ENCODE results near the gene CPED1.

- TF ChIP-seq, protein P1, sequence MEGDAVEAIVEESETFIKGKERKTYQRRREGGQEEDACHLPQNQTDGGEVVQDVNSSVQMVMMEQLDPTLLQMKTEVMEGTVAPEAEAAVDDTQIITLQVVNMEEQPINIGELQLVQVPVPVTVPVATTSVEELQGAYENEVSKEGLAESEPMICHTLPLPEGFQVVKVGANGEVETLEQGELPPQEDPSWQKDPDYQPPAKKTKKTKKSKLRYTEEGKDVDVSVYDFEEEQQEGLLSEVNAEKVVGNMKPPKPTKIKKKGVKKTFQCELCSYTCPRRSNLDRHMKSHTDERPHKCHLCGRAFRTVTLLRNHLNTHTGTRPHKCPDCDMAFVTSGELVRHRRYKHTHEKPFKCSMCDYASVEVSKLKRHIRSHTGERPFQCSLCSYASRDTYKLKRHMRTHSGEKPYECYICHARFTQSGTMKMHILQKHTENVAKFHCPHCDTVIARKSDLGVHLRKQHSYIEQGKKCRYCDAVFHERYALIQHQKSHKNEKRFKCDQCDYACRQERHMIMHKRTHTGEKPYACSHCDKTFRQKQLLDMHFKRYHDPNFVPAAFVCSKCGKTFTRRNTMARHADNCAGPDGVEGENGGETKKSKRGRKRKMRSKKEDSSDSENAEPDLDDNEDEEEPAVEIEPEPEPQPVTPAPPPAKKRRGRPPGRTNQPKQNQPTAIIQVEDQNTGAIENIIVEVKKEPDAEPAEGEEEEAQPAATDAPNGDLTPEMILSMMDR (IDR thresholded peaks at IDR 0.05), result no peak
- no peak for TF ChIP-seq POLR2A (IDR thresholded peaks at IDR 0.05)
Observed at GRCh38 chr7:121159553-121159952, 171.0 kb downstream of the CPED1 start.

All from vagina (tissue), 2 donors.